OCI-LY3 (cell line): ENCODE data around the gene SMAD5.

Experiments used
- H2AFZ ChIP-seq: fragments of 200-600, 300-600 bp; shearing (Covaris generic); 2 replicates; pipeline ENCODE4 v1.6.0; 2014; ENCODE audit warnings: antibody characterized with exemption, low read depth, low read length
- H3K27ac ChIP-seq: fragments of 200-600, 300-600 bp; sonication (generic); 2 replicates; pipeline ENCODE4 v1.5.1; 2014; ENCODE audit warnings: mild to moderate bottlenecking, low read length, moderate library complexity, mixed read lengths
- H3K27me3 ChIP-seq: fragments of 200-600, 300-600 bp; sonication (generic); 2 replicates; pipeline ENCODE4 v1.6.1; 2014; ENCODE audit warnings: low read depth, low read length, mixed read lengths
- H3K36me3 ChIP-seq: fragments of 200-600, 300-600 bp; sonication (generic); replicated peaks from 2 replicates; pipeline ENCODE3; 2014; ENCODE audit warnings: low read depth, low read length, mixed read lengths
- H3K4me1 ChIP-seq: fragments of 300-600, 200-600 bp; sonication (generic); 2 replicates; pipeline ENCODE4 v1.6.1; 2014; ENCODE audit warnings: low read length, mixed read lengths
- H3K4me2 ChIP-seq: fragments of 200-600, 300-600 bp; sonication (generic); 2 replicates; pipeline ENCODE4 v1.6.1; 2014; ENCODE audit warnings: low read length, mixed read lengths
- H3K4me3 ChIP-seq: fragments of 300-600, 200-600 bp; sonication (generic); 2 replicates; pipeline ENCODE4 v1.5.1; 2014; ENCODE audit warnings: antibody characterized with exemption, mild to moderate bottlenecking, low read length, moderate library complexity
- H3K79me2 ChIP-seq: fragments of 300-600, 200-600 bp; shearing (Covaris generic); 2 replicates; pipeline ENCODE4 v1.6.1; 2014; ENCODE audit warnings: mild to moderate bottlenecking, low read length, mixed read lengths
- H3K9ac ChIP-seq: fragments of 300-600, 200-600 bp; shearing (Covaris generic); 2 replicates; pipeline ENCODE4 v1.6.0; 2014; ENCODE audit warnings: mild to moderate bottlenecking, low read length, moderate library complexity
- H3K9me3 ChIP-seq: fragments of 200-600, 300-600 bp; shearing (Covaris generic); 2 replicates; pipeline ENCODE4 v1.6.1; 2014; ENCODE audit warnings: low read length, mixed read lengths; ENCODE audit not compliant: insufficient read depth
- H4K20me1 ChIP-seq: fragments of 200-600, 300-600 bp; sonication (generic); 2 replicates; pipeline ENCODE4 v1.6.1; 2016; ENCODE audit warnings: low read length, mixed read lengths; ENCODE audit not compliant: insufficient read depth
- EZH2phosphoT487 ChIP-seq: fragments of 200-600 bp; shearing (Covaris generic); IDR thresholded peaks from 2 replicates; pipeline ENCODE4 v1.6.1; 2018; ENCODE audit warnings: antibody characterized with exemption, mixed run types, low read depth
- TF ChIP-seq, protein P1 (sequence below): fragments of 200-600, 300-600 bp; sonication (generic); IDR thresholded peaks from 2 replicates; pipeline ENCODE4 v1.5.1; 2014; ENCODE audit warnings: antibody characterized with exemption, low read length, low read depth

SMAD5 gene

DNA sequence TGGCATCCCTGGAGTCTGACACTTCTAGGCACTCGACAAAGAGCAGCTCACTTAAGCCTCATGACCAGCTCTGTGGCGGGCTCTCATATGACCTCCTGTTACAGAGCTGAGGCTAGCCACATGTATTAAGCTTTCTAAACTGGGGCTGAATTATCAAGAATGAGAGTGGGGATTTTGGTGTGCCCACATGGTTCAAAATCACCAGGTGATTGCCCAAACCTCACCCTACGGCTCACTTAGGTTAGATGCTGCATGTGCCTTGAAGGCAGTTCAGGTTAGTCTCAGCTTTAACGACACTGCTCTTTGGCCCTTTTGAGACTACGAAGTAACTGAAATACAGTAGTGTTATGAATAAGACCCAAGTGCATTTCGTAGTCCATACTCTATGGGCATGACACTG, 99.7 kb downstream of the SMAD5 start:
- Histone ChIP-seq H4K20me1 (no peaks in the 10 kb centered on the region), H3K9ac (no peak overlapping the region), H3K9me3 (no peaks in the 10 kb centered on the region), H3K27ac (no peak overlapping the region), H3K4me1 (no peaks in the 10 kb centered on the region), H3K36me3 (no peaks in the 10 kb centered on the region), H3K79me2 (no peaks in the 10 kb centered on the region), H3K27me3 (0 out of 2 replicates have a peak, but pooled peaks cover 3% of the 10 kb centered on the region), H3K4me3 (no peak overlapping the region), H3K4me2 (no peak overlapping the region), H2AFZ (no peak overlapping the region)
- no peak for TF ChIP-seq EZH2phosphoT487
- TF ChIP-seq, protein P1, sequence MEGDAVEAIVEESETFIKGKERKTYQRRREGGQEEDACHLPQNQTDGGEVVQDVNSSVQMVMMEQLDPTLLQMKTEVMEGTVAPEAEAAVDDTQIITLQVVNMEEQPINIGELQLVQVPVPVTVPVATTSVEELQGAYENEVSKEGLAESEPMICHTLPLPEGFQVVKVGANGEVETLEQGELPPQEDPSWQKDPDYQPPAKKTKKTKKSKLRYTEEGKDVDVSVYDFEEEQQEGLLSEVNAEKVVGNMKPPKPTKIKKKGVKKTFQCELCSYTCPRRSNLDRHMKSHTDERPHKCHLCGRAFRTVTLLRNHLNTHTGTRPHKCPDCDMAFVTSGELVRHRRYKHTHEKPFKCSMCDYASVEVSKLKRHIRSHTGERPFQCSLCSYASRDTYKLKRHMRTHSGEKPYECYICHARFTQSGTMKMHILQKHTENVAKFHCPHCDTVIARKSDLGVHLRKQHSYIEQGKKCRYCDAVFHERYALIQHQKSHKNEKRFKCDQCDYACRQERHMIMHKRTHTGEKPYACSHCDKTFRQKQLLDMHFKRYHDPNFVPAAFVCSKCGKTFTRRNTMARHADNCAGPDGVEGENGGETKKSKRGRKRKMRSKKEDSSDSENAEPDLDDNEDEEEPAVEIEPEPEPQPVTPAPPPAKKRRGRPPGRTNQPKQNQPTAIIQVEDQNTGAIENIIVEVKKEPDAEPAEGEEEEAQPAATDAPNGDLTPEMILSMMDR: no peak
